CD4-positive, CD25-positive, alpha-beta regulatory T cell (primary cell): Measurements from ENCODE around the gene PGAP3. TPM values are rescaled to one million over a fixed set of nuclear protein-coding genes. Genes with fewer than 3 reads are reported as not detected.

Experiments
- ATAC-seq, 2 donors: fragments of 150-1000 bp; cut with Tn5 transposase; one replicate each; pipeline ENCODE4 v1.10.0; 2021; ENCODE audit warnings: low read depth in 2 of 2, moderate number of reproducible peaks in 2 of 2, moderate library complexity in 1 of 2
- DNase-seq, 3 donors: peaks; one replicate each; pipeline versions ENCODE4 v3.0.0 to v3.0.0-alpha.2; 2012 to 2022; ENCODE audit warnings: mixed read lengths in 1 of 3
- H3K27ac ChIP-seq: one replicate; pipeline ENCODE4 v1.7.0; 2013; ENCODE audit warnings: mild to moderate bottlenecking, low read length; ENCODE audit not compliant: insufficient read depth, poor library complexity, severe bottlenecking
- H3K27me3 ChIP-seq: one replicate; pipeline ENCODE4 v1.7.0; 2013; ENCODE audit warnings: low read length; ENCODE audit not compliant: control insufficient read depth, insufficient read depth
- H3K36me3 ChIP-seq: one replicate; pipeline ENCODE4 v1.7.0; 2013; ENCODE audit warnings: mild to moderate bottlenecking, low read length, moderate library complexity; ENCODE audit not compliant: control insufficient read depth, insufficient read depth
- H3K4me1 ChIP-seq: 2 replicates; pipeline ENCODE4 v1.7.0; 2013; ENCODE audit warnings: mild to moderate bottlenecking, low read length; ENCODE audit not compliant: insufficient read depth, control insufficient read depth, poor library complexity, severe bottlenecking
- H3K4me3 ChIP-seq: one replicate; pipeline ENCODE4 v1.7.0; 2013; ENCODE audit warnings: low read depth, mild to moderate bottlenecking, low read length, moderate library complexity
- H3K9me3 ChIP-seq, 2 experiments: 1 replicate in 1 of 2; 2 replicates in 1 of 2; pipeline ENCODE4 v1.7.0; 2013; ENCODE audit warnings: low read length in 2 of 2, mild to moderate bottlenecking in 1 of 2, moderate library complexity in 1 of 2; ENCODE audit not compliant: control insufficient read depth in 2 of 2
- H3K27ac Mint-ChIP-seq, 3 donors: one replicate each; pipeline ENCODE4 v1.8.0; 2020 to 2022; ENCODE audit warnings: mild to moderate bottlenecking in 3 of 3, mixed read lengths in 3 of 3, moderate library complexity in 2 of 3
- H3K27me3 Mint-ChIP-seq: one replicate; pipeline ENCODE4 v1.8.0; 2022; ENCODE audit warnings: mild to moderate bottlenecking, mixed read lengths
- H3K36me3 Mint-ChIP-seq: one replicate; pipeline ENCODE4 v1.8.0; 2020; ENCODE audit warnings: mixed read lengths
- H3K4me1 Mint-ChIP-seq, 4 donors: one replicate each; pipeline ENCODE4 v1.8.0; 2020 to 2022; ENCODE audit warnings: mixed read lengths in 4 of 4, mild to moderate bottlenecking in 1 of 4
- H3K4me3 Mint-ChIP-seq, 4 donors: one replicate each; pipeline ENCODE4 v1.8.0; 2020 to 2022; ENCODE audit warnings: mild to moderate bottlenecking in 4 of 4, mixed read lengths in 4 of 4, moderate library complexity in 3 of 4
- H3K9me3 Mint-ChIP-seq, 7 donors: one replicate each; pipeline ENCODE4 v1.8.0; 2020 to 2022; ENCODE audit warnings: mixed read lengths in 7 of 7, mild to moderate bottlenecking in 3 of 7, moderate library complexity in 2 of 7
- polyA plus RNA-seq, 4 donors: library from polyadenylated mRNA; unstranded; fragments of 300-500 nt; fragmentation: Illumina TruSeq; gene quantifications; one replicate each; pipeline ENCODE4 v1.2.3, GENCODE V29; 2021
- total RNA-seq: library from RNA; stranded (reverse); gene quantifications from one replicate; pipeline ENCODE4 v1.2.3, GENCODE V29; 2022

Gene PGAP3
- total and polyA plus RNA-seq, 5 donors from 2014 or later: 15.2 to 28.0 (median 19.7) TPM

DNA sequence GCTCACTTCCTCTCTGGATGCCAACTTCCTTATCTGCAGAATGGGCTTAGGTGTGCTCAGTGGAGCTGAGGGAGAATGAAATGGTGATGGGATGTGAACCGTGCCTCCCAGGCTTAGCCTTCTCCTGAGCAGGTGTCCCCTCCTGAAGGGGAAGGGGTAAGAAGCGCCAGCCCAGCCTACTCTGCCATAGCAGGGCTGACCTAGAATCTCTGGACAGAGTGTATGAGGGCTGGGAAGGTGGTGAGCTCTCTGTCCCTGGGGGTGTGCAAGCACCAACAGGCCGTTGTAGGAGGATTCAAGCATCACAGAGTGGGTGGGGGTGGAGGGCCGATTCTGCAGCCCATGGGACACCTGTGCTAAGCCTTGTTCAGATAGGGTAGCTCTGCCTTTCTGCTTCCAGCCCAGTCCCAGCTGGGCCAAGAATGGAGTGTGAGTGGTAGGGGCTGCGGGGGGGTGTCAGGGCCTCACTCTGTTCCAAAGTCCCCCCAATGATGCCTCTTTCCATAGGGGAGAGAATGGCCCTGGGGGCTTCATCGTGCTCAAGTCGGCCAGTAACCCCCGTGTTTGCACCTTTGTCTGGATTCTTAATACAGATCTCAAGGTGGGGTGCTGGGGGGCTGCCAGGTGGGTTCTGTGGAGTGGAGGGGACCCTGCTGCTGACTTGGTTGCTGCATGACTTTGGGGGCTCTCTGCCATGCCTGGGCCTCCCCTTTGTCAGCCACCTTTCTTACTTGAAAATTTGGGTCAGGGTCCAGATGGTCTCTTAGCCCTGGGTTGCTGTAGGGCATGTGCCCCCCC is 25.9 kb downstream of the PGAP3 start:
- Mint-ChIP-seq H3K36me3 (peaks cover 15% of the 10 kb centered on the region), H3K27ac (no peak overlapping the region), H3K27me3 (peaks cover 20% of the 10 kb centered on the region), H3K4me1 (peaks cover 0 to 25% (median 2%) of the 10 kb centered on the region in 4 donors), H3K9me3 (no peaks in the 10 kb centered on the region), H3K4me3 (no peak overlapping the region)
- H3K4me3 ChIP-seq: no peak overlapping the region
- no peak overlapping the region for H3K27ac ChIP-seq
- H3K4me1 ChIP-seq: peaks cover 1% of the 10 kb centered on the region
- H3K9me3 ChIP-seq: no peaks in the 10 kb centered on the region
- peaks cover 3% of the 10 kb centered on the region for H3K27me3 ChIP-seq
- no peak for DNase-seq
- peaks cover 38% of the 10 kb centered on the region for H3K36me3 ChIP-seq
- ATAC-seq: no peak

DNA sequence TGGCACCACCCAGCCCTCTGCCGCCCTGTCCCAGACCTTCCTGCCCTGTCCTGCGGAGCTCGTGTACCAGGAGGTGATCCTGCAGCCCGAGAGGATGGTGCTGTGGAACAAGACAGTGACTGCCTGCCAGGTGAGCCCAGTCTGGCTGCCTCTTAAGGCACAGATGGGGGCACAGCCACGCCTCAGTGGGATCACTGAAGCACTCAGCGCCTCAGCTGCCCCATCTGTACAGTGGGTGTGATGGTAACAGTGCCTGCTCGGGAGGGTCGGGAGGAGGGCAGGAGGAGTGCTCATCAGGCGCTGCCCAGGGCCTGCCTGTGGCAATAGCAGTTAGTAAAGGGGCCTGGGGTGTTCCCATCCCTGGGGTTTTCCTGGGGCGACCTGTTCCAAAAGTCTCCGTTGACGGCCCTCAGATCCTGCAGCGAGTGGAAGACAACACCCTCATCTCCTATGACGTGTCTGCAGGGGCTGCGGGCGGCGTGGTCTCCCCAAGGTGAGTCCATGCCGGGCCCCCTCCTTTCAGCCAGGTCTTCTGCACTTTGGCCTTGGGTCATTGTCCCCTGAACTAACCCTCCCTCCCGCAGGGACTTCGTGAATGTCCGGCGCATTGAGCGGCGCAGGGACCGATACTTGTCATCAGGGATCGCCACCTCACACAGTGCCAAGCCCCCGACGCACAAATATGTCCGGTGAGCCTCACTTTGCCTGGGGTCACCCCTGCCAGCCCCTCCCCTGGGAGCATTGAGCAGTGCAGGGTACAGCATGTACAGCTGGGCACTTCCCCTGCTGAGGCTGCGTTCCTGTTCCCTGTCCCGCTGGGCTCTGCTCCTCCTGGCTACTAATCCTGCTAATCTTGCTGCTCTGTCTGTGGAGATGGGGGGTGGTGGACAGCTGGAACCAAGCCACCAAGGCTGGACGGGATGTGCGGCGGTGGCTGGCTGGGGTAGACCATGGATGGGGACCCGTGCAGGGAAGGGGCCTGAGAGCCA is 27.2 kb downstream of the PGAP3 start:
- Histone ChIP-seq H3K4me1 (no peaks in the 10 kb centered on the region), H3K27ac (no peak overlapping the region), H3K27me3 (no peaks in the 10 kb centered on the region), H3K4me3 (no peak overlapping the region), H3K36me3 (peaks cover 46% of the 10 kb centered on the region), H3K9me3 (no peaks in the 10 kb centered on the region)
- DNase-seq (no peak), ATAC-seq (no peak)
- Mint-ChIP-seq H3K36me3 (peaks cover 16% of the 10 kb centered on the region), H3K4me3 (no peak overlapping the region), H3K4me1 (peaks cover 0 to 20% (median under 1%) of the 10 kb centered on the region in 4 donors), H3K27me3 (peaks cover 11% of the 10 kb centered on the region), H3K27ac (peak overlapping the region in 2 of 3 donors; percentile 48 to 82), H3K9me3 (no peaks in the 10 kb centered on the region)

DNA sequence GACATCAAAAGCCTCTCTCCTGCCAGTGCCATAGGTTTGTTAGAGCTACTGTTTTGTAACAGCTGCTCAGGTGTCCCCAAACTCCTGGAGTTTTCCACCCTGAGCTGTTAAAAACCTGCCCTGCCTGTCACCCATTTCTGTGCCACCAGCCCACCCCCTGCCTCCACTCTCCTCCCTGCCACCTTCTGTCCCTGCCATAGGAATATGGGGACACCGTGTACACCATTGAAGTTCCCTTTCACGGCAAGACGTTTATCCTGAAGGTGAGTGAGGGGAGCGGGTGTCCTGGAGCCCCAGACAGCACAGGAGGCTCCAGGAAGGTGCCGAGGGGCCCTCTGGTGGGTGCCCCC is 27.9 kb downstream of the PGAP3 start:
- Histone ChIP-seq H3K4me3 (no peak overlapping the region), H3K27me3 (no peaks in the 10 kb centered on the region), H3K9me3 (no peaks in the 10 kb centered on the region), H3K36me3 (peaks cover 46% of the 10 kb centered on the region), H3K4me1 (no peaks in the 10 kb centered on the region), H3K27ac (no peak overlapping the region)
- H3K27ac Mint-ChIP-seq: peak overlapping the region in 2 of 3 donors; percentile 77 to 87
- H3K4me3 Mint-ChIP-seq: no peak overlapping the region
- H3K27me3 Mint-ChIP-seq: peaks cover 4% of the 10 kb centered on the region
- DNase-seq (no peak), ATAC-seq (no peak)
- H3K36me3 Mint-ChIP-seq: peaks cover 23% of the 10 kb centered on the region
- peaks cover 4 to 22% (median 7%) of the 10 kb centered on the region in 4 donors for H3K4me1 Mint-ChIP-seq
- no peaks in the 10 kb centered on the region for H3K9me3 Mint-ChIP-seq

DNA sequence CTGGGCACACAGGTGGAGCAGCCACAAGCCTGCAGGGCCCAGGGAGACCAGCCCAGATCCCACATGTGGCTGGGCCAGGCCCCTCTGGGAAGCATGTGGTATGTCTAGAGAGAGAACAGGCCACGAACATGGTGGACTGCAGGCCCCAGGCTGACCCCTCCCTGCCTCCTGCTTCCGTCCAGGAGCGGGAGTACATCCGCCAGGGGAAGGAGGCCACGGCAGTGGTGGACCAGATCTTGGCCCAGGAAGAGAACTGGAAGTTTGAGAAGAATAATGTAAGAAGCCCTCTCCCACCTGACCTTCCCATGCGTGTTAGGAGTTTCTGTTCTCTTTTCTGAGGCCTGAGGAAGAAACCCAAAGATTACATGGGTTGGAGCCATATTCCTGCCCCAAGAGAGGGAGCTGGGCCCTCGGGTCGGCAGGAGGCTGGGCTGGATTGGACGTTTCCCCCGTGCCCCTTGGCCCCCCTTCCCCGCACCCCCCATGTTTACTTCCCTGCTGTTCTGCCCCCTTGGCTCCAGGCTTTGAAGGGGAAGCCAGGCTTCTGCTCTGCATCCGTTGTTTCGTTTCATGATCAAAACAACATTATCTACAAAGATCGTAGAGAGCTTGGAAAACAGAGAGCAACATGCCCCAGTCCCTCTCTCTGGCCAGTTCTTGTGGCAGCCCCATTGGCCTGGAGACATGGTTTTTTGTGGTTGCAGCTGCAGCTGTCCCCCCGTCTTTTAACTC is 28.4 kb downstream of the PGAP3 start:
- H3K27ac ChIP-seq: no peak overlapping the region
- H3K9me3 Mint-ChIP-seq: no peaks in the 10 kb centered on the region
- DNase-seq (no peak), ATAC-seq (no peak)
- peak overlapping the region in 1 of 4 donors; percentile 56 for H3K4me3 Mint-ChIP-seq
- H3K36me3 ChIP-seq: peaks cover 46% of the 10 kb centered on the region
- peak overlapping the region in 2 of 3 donors; percentile 77 to 87 for H3K27ac Mint-ChIP-seq
- no peaks in the 10 kb centered on the region for H3K27me3 Mint-ChIP-seq
- peaks cover 26% of the 10 kb centered on the region for H3K36me3 Mint-ChIP-seq
- peaks cover 4 to 26% (median 9%) of the 10 kb centered on the region in 4 donors for H3K4me1 Mint-ChIP-seq
- H3K9me3 ChIP-seq: no peaks in the 10 kb centered on the region
- no peak overlapping the region for H3K4me3 ChIP-seq
- no peaks in the 10 kb centered on the region for H3K27me3 ChIP-seq
- H3K4me1 ChIP-seq: no peaks in the 10 kb centered on the region

DNA sequence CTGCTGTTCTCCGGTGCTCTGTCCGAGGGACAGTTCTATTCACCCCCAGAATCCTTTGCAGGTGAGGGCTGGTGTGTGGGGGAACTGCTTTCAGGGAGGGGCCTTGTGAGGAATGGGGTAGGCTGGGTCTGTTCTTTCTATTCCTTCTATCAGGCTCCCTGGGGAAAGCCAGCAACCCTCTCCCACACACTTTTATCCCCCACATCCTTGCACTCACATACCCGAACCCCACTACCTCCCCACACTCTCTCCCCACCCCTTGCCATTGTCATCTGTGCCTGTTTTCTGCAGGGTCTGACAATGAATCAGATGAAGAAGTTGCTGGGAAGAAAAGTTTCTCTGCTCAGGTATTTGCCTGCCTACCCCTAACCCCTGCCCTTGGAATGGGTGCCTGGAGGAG is 29.1 kb downstream of the PGAP3 start:
- H3K27ac ChIP-seq: no peak overlapping the region
- ATAC-seq (no peak), DNase-seq (no peak)
- H3K27me3 Mint-ChIP-seq: no peaks in the 10 kb centered on the region
- no peaks in the 10 kb centered on the region for H3K27me3 ChIP-seq
- H3K36me3 ChIP-seq: peaks cover 46% of the 10 kb centered on the region
- no peaks in the 10 kb centered on the region for H3K9me3 ChIP-seq
- peaks cover under 1% of the 10 kb centered on the region for H3K4me1 ChIP-seq
- peaks cover 29% of the 10 kb centered on the region for H3K36me3 Mint-ChIP-seq
- peaks cover 4 to 28% (median 11%) of the 10 kb centered on the region in 4 donors for H3K4me1 Mint-ChIP-seq
- no peak overlapping the region for H3K4me3 ChIP-seq
- no peak overlapping the region for H3K4me3 Mint-ChIP-seq
- H3K27ac Mint-ChIP-seq: peak overlapping the region in 1 of 3 donors; percentile 66
- no peaks in the 10 kb centered on the region for H3K9me3 Mint-ChIP-seq

DNA sequence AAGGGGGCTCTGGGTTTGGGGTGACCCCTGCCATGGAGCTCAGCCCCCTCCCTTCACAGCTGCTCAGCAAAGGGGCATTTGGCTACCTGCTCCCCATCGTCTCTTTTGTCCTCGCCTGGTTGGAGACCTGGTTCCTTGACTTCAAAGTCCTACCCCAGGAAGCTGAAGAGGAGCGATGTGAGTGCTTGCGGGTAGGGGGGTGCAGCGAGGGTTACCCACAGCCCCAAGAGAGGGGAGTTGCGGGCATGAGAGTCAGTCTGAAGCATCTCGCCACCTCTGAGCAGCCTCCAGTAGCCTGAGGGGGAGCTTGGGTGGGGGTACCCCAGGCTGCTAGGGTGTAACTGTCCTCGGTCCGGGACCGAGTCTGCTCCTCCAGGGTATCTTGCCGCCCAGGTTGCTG is 29.5 kb downstream of the PGAP3 start:
- H3K27ac Mint-ChIP-seq: peak overlapping the region in 1 of 3 donors; percentile 66
- DNase-seq (no peak), ATAC-seq (no peak)
- peaks cover 31% of the 10 kb centered on the region for H3K36me3 Mint-ChIP-seq
- no peak overlapping the region for H3K4me3 Mint-ChIP-seq
- peaks cover 4% of the 10 kb centered on the region for H3K4me1 ChIP-seq
- no peak overlapping the region for H3K4me3 ChIP-seq
- no peaks in the 10 kb centered on the region for H3K27me3 Mint-ChIP-seq
- H3K27me3 ChIP-seq: no peaks in the 10 kb centered on the region
- H3K36me3 ChIP-seq: peaks cover 46% of the 10 kb centered on the region
- H3K9me3 Mint-ChIP-seq: no peaks in the 10 kb centered on the region
- peaks cover 4 to 31% (median 14%) of the 10 kb centered on the region in 4 donors for H3K4me1 Mint-ChIP-seq
- no peak overlapping the region for H3K27ac ChIP-seq
- H3K9me3 ChIP-seq: no peaks in the 10 kb centered on the region

DNA sequence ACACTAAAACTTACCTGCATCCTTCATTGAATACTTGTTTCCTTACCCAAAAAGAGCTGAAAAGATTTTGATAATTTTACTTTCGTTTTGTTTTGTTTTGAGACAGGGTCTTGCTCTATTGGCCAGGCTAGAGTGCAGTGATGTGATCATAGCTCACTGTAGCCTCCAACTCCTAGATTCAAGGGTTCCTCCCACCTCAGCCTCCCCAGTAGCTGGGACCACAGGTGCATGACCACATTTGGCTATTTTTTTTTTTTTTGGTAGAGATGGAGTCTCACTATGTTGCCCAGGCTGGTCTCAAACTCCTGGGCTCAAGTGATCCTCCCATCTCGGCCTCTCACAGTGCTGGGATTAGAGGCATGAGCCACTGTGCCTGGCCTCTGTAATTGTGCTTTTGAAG is 32.8 kb downstream of the PGAP3 start:
- Mint-ChIP-seq H3K27ac (peak overlapping the region in 1 of 3 donors; percentile 83), H3K4me1 (peaks cover 4 to 49% (median 27%) of the 10 kb centered on the region in 4 donors), H3K4me3 (peak overlapping the region in 1 of 4 donors; percentile 10), H3K36me3 (peaks cover 25% of the 10 kb centered on the region), H3K27me3 (no peaks in the 10 kb centered on the region), H3K9me3 (no peaks in the 10 kb centered on the region)
- Histone ChIP-seq H3K9me3 (no peaks in the 10 kb centered on the region), H3K4me3 (no peak overlapping the region), H3K4me1 (peaks cover 4% of the 10 kb centered on the region), H3K27me3 (no peaks in the 10 kb centered on the region), H3K27ac (no peak overlapping the region), H3K36me3 (peaks cover 26% of the 10 kb centered on the region)
- DNase-seq: no peak
- ATAC-seq: no peak
